HCT116 (cell line): ENCODE data around the gene MESP2. TPM values are rescaled to one million over a fixed set of nuclear protein-coding genes. Genes with fewer than 3 reads are reported as not detected.

Experiments used
- ATAC-seq: fragments of 200-7000 bp; cut with Tn5 transposase; 2 replicates; pipeline ENCODE4 v1.9.1; 2020; ENCODE audit warnings: mild to moderate bottlenecking, moderate library complexity
- BruUV-seq: library from RNA; stranded (reverse); fragments of 400-500 nt; replicated peaks from 2 replicates; lab custom pipeline; 2021; lab: Mats Ljungman, UMichigan
- CTCF ChIA-PET: fragments of 300-600 bp; sonication (Branson Sonifier 250); formaldehyde crosslinking; loops from one replicate; lab custom pipeline; 2021; ENCODE audit warnings: antibody characterized with exemption; lab: Charles Lee
- POLR2A ChIA-PET: fragments of 300-600, 350-600 bp; sonication (Branson Sonifier 250); formaldehyde crosslinking; loops from one replicate; lab custom pipeline; 2021; ENCODE audit warnings: antibody characterized with exemption; lab: Charles Lee
- RAD21 ChIA-PET, 2 experiments: fragments of 300-600 bp; sonication (Branson Sonifier 250); formaldehyde crosslinking; loops; one replicate each; lab custom pipeline; 2023; ENCODE audit warnings: low total read pairs in 2 of 2; ENCODE audit not compliant: uncharacterized antibody in 2 of 2, unreplicated experiment in 2 of 2, low non-redundant PET in 1 of 2; lab: Charles Lee
- DNase-seq: peaks from one replicate; pipeline ENCODE4 v3.0.0-alpha.2; 2010; ENCODE audit warnings: low read depth, low spot score
- H2AFZ ChIP-seq: fragments of 200-600 bp; shearing (Covaris generic), sonication (generic); 2 replicates; pipeline ENCODE4 v1.6.1; 2017; ENCODE audit warnings: low read depth, mixed run types, mixed read lengths, antibody characterized with exemption, low read length; ENCODE audit not compliant: poor library complexity, severe bottlenecking
- H3K27ac ChIP-seq: 2 replicates; pipeline ENCODE4 v1.5.1; 2012; ENCODE audit warnings: low read depth, low read length
- H3K27me3 ChIP-seq: fragments of 200-600 bp; sonication (generic); 2 replicates; pipeline ENCODE4 v1.6.1; 2016; ENCODE audit warnings: mixed run types, low read length, mixed read lengths; ENCODE audit not compliant: insufficient read depth
- H3K36me3 ChIP-seq, 2 experiments: fragments of 200-500 bp in 1 of 2; fragments of 200-600 bp in 1 of 2; sonication (Bioruptor generic) in 1 of 2; sonication (generic) in 1 of 2; 2 replicates each; pipeline versions ENCODE4 v1.5.1 to v1.6.1; 2014 to 2016; ENCODE audit warnings: low read length in 2 of 2, inconsistent platforms in 1 of 2, mixed read lengths in 1 of 2, mixed run types in 1 of 2; ENCODE audit not compliant: insufficient read depth in 2 of 2, control insufficient read depth in 1 of 2
- H3K4me1 ChIP-seq, 2 experiments: fragments of 200-600 bp in 1 of 2; sonication (generic) in 1 of 2; 2 replicates each; pipeline versions ENCODE4 v1.5.1 to v1.6.1; 2012 to 2017; ENCODE audit warnings: low read length in 2 of 2, inconsistent platforms in 1 of 2, mild to moderate bottlenecking in 1 of 2, mixed read lengths in 1 of 2, mixed run types in 1 of 2, moderate library complexity in 1 of 2; ENCODE audit not compliant: insufficient read depth in 2 of 2, control insufficient read depth in 1 of 2
- H3K4me2 ChIP-seq: fragments of 200-600 bp; sonication (generic); 2 replicates; pipeline ENCODE4 v1.6.1; 2017; ENCODE audit warnings: mixed run types, low read length, mixed read lengths
- H3K4me3 ChIP-seq, 2 experiments: fragments of 200-600 bp in 1 of 2; sonication (generic) in 1 of 2; replicated peaks in 1 of 2; 2 replicates each; pipeline ENCODE4 v1.5.1; 2011 to 2016; ENCODE audit warnings: low read length in 2 of 2, control low read depth in 1 of 2, low read depth in 1 of 2, mild to moderate bottlenecking in 1 of 2, mixed read lengths in 1 of 2, mixed run types in 1 of 2
- H3K79me2 ChIP-seq: fragments of 200-600 bp; sonication (generic); 2 replicates; pipeline ENCODE4 v1.6.1; 2017; ENCODE audit warnings: mild to moderate bottlenecking, mixed run types, low read length, moderate library complexity, mixed read lengths; ENCODE audit not compliant: insufficient read depth
- H3K9ac ChIP-seq: fragments of 200-600 bp; sonication (generic); 2 replicates; pipeline ENCODE4 v1.6.1; 2016; ENCODE audit warnings: low read length, mixed read lengths
- H3K9me2 ChIP-seq: fragments of 200-600 bp; sonication (generic), shearing (Covaris generic); 2 replicates; pipeline ENCODE4 v1.6.1; 2017; ENCODE audit warnings: mixed run types, mild to moderate bottlenecking, moderate library complexity; ENCODE audit not compliant: insufficient read depth
- H3K9me3 ChIP-seq, 2 experiments: fragments of 200-500 bp in 1 of 2; fragments of 200-600 bp in 1 of 2; sonication (Bioruptor generic) in 1 of 2; sonication (generic) in 1 of 2; 2 replicates each; pipeline ENCODE4 v1.6.1; 2014 to 2017; ENCODE audit warnings: low read length in 2 of 2, mixed read lengths in 2 of 2, inconsistent platforms in 1 of 2, low read depth in 1 of 2, mild to moderate bottlenecking in 1 of 2, mixed run types in 1 of 2, moderate library complexity in 1 of 2; ENCODE audit not compliant: control insufficient read depth in 1 of 2, insufficient read depth in 1 of 2
- H4K20me1 ChIP-seq: fragments of 200-600 bp; sonication (generic), shearing (Covaris generic); 2 replicates; pipeline ENCODE4 v1.6.1; 2017; ENCODE audit warnings: mixed run types, mild to moderate bottlenecking, moderate library complexity; ENCODE audit not compliant: insufficient read depth
- CBX3 ChIP-seq: IDR thresholded peaks from 2 replicates; pipeline ENCODE4 v1.6.1; 2012; ENCODE audit warnings: low read depth
- CEBPB ChIP-seq: IDR thresholded peaks from 2 replicates; pipeline ENCODE4 v1.6.1; 2012; ENCODE audit warnings: low read depth
- CTCF ChIP-seq, 3 experiments: fragments of 200-600 bp in 1 of 3; sonication (generic) in 1 of 3; IDR thresholded peaks in 2 of 3; conservative IDR thresholded peaks in 1 of 3; 2 replicates each; pipeline ENCODE4 v1.5.1; 2012 to 2017; ENCODE audit warnings: low read depth in 2 of 3, low read length in 2 of 3, antibody characterized with exemption in 1 of 3, borderline replicate concordance in 1 of 3, control low read depth in 1 of 3, mild to moderate bottlenecking in 1 of 3, mixed read lengths in 1 of 3, mixed run types in 1 of 3, moderate library complexity in 1 of 3; ENCODE audit not compliant: insufficient read depth in 1 of 3
- EGR1 ChIP-seq: IDR thresholded peaks from 2 replicates; pipeline ENCODE4 v1.6.1; 2012; ENCODE audit warnings: low read depth
- MAX ChIP-seq: IDR thresholded peaks from 2 replicates; pipeline ENCODE4 v1.6.1; 2012
- POLR2A ChIP-seq: IDR thresholded peaks from 2 replicates; pipeline ENCODE4 v1.7.0; 2011; ENCODE audit warnings: borderline replicate concordance; ENCODE audit not compliant: insufficient read depth, insufficient read length; ENCODE audit errors: extremely low read depth
- RAD21 ChIP-seq: IDR thresholded peaks from 2 replicates; pipeline ENCODE4 v1.6.1; 2012; ENCODE audit warnings: low read depth, mild to moderate bottlenecking
- REST ChIP-seq: IDR thresholded peaks from 2 replicates; pipeline ENCODE4 v1.6.1; 2012; ENCODE audit warnings: low read depth
- SRF ChIP-seq: IDR thresholded peaks from 2 replicates; pipeline ENCODE4 v1.6.1; 2012; ENCODE audit warnings: low read depth
- TCF7L2 ChIP-seq: IDR thresholded peaks from 2 replicates; pipeline ENCODE4 v1.7.0; 2011; ENCODE audit warnings: borderline replicate concordance, inconsistent platforms; ENCODE audit not compliant: insufficient read depth, insufficient read length; ENCODE audit errors: extremely low read depth
- YY1 ChIP-seq: IDR thresholded peaks from 2 replicates; pipeline ENCODE4 v1.6.1; 2011; ENCODE audit warnings: low read length, low read depth, moderate library complexity, mild to moderate bottlenecking; ENCODE audit not compliant: insufficient replicate concordance; ENCODE audit errors: extremely low read depth
- ZFX ChIP-seq: fragments of 450-650 bp; IDR thresholded peaks from 2 replicates; pipeline ENCODE4 v1.6.1; 2017
- ZNF274 ChIP-seq: fragments of 200-500 bp; sonication (Bioruptor generic); IDR thresholded peaks from 2 replicates; pipeline ENCODE4 v1.6.1; 2014; ENCODE audit warnings: mild to moderate bottlenecking, low read depth, low read length, inconsistent platforms
- intact Hi-C: fragments of 100-400 bp; cut with micrococcal nuclease; formaldehyde crosslinking; loops from 2 replicates; pipeline ENCODE4 v1.10.0; 2022
- total RNA-seq: library from RNA; stranded (reverse); gene quantifications from one replicate; pipeline ENCODE4 v1.2.1, GENCODE V29; 2021; ENCODE audit not compliant: unreplicated experiment

The MESP2 gene
- total RNA-seq, 1 experiment from 2014 or later, result 0.20 TPM

- H3K4me1 ChIP-seq, result no peaks in the 10 kb centered on the region
- H3K79me2 ChIP-seq, result no peaks in the 10 kb centered on the region
- H3K27me3 ChIP-seq, result no peaks in the 10 kb centered on the region
- POLR2A ChIA-PET, result no interaction called here
- H3K27ac ChIP-seq, result no peak overlapping the region
- no peak overlapping the region for H3K4me2 ChIP-seq
- no peak overlapping the region for H2AFZ ChIP-seq
- no peaks in the 10 kb centered on the region for H3K36me3 ChIP-seq
- DNase-seq (no peak), ATAC-seq (no peak)
- no peaks in the 10 kb centered on the region for H3K9me2 ChIP-seq
- RAD21 ChIA-PET, result interaction anchor here in 1 of 2 experiments (0.6 kb wide), 1 partner anchor 578 kb away, joined by 3 read pairs; no protein-coding TSS in a partner anchor
- TF ChIP-seq CEBPB (no peak), ZFX (no peak), ZNF274 (no peak), YY1 (no peak), EGR1 (no peak), POLR2A (no peak), RAD21 (no peak)
- H3K4me3 ChIP-seq, result no peak overlapping the region
- CTCF ChIA-PET, result no interaction called here
- no TSS peak for BruUV-seq
- intact Hi-C loops, result no loop called here
- H3K9ac ChIP-seq, result no peak overlapping the region
- no peaks in the 10 kb centered on the region for H3K9me3 ChIP-seq
- no peaks in the 10 kb centered on the region for H4K20me1 ChIP-seq
These were observed 26.2 kb downstream of the MESP2 start for GRCh38 chr15:89802231-89802928.

GRCh38 chr15:89802986-89803824, 27.1 kb downstream of the MESP2 start:
- ChIA-PET RAD21 (interaction anchor here in 1 of 2 experiments (0.6 kb wide), 1 partner anchor 579 kb away, joined by 3 read pairs; no protein-coding TSS in a partner anchor), POLR2A (no interaction called here), CTCF (no interaction called here)
- Histone ChIP-seq H3K4me2 (no peak overlapping the region), H3K27me3 (no peaks in the 10 kb centered on the region), H3K27ac (no peak overlapping the region), H3K4me3 (no peak overlapping the region), H4K20me1 (no peaks in the 10 kb centered on the region), H3K9me2 (no peaks in the 10 kb centered on the region), H3K9me3 (no peaks in the 10 kb centered on the region), H2AFZ (no peak overlapping the region), H3K4me1 (no peaks in the 10 kb centered on the region), H3K79me2 (no peaks in the 10 kb centered on the region), H3K36me3 (no peaks in the 10 kb centered on the region), H3K9ac (no peak overlapping the region)
- DNase-seq (no peak), ATAC-seq (no peak)
- no TSS peak for BruUV-seq
- intact Hi-C loops, result no loop called here
- no peak for TF ChIP-seq SRF
- TF ChIP-seq ZFX, result no peak
- no peak for TF ChIP-seq REST
- no peak for TF ChIP-seq CTCF (IDR thresholded peaks at IDR 0.05 in 2 of 3, conservative IDR thresholded peaks at IDR 0.05 in 1 of 3; ENCODE audit: borderline replicate concordance in 1 of 3, insufficient read depth in 1 of 3, low read depth in 2 of 3, low read length in 2 of 3)
- no peak for TF ChIP-seq CBX3
- no peak for TF ChIP-seq TCF7L2
- no peak for TF ChIP-seq MAX
